ENCODE results near the gene SCN9A. TPM values are rescaled to one million over a fixed set of nuclear protein-coding genes. Genes with fewer than 3 reads are reported as not detected.

SCN9A gene
- total and polyA plus RNA-seq, 10 of the 15 experiments (the other 5 are each of a cell fraction or from before 2014, with no cell fraction given): 0.04 to 0.08 (median 0.08) TPM; not detected in 7

DNA sequence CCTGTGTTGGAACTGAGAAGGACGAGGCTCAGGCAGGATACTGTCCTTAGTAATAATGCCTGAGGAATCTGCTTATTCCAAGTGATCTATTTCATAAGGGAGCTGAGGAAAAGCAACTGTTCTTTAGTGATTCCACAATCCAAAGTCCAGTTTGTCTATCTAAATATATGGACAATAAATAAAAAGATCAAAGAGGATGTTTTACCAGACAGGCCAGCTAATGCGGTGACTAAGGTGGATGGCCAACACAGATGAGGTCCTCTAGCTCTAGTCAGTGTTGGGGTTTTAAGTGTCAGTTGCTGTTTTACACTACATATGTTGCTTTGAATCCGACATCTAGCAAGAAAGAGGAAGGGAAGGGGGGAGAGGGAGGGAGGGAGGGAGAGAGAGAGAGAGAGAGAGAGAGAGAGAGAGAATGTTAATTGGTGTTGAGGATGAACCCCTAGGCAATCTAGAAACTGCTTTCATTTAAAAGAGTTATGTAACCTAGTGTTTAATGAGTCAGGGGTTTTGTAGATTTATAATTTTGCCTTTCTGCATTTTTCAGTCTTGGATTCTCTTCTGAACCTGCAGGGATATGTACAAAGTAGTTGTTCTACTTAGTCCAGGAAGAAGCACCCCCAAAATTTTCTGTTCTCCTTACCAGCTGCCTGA, 220.9 kb downstream of the SCN9A start (continued):
- TF ChIP-seq, protein P1, sequence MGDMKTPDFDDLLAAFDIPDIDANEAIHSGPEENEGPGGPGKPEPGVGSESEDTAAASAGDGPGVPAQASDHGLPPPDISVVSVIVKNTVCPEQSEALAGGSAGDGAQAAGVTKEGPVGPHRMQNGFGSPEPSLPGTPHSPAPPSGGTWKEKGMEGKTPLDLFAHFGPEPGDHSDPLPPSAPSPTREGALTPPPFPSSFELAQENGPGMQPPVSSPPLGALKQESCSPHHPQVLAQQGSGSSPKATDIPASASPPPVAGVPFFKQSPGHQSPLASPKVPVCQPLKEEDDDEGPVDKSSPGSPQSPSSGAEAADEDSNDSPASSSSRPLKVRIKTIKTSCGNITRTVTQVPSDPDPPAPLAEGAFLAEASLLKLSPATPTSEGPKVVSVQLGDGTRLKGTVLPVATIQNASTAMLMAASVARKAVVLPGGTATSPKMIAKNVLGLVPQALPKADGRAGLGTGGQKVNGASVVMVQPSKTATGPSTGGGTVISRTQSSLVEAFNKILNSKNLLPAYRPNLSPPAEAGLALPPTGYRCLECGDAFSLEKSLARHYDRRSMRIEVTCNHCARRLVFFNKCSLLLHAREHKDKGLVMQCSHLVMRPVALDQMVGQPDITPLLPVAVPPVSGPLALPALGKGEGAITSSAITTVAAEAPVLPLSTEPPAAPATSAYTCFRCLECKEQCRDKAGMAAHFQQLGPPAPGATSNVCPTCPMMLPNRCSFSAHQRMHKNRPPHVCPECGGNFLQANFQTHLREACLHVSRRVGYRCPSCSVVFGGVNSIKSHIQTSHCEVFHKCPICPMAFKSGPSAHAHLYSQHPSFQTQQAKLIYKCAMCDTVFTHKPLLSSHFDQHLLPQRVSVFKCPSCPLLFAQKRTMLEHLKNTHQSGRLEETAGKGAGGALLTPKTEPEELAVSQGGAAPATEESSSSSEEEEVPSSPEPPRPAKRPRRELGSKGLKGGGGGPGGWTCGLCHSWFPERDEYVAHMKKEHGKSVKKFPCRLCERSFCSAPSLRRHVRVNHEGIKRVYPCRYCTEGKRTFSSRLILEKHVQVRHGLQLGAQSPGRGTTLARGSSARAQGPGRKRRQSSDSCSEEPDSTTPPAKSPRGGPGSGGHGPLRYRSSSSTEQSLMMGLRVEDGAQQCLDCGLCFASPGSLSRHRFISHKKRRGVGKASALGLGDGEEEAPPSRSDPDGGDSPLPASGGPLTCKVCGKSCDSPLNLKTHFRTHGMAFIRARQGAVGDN (IDR thresholded peaks at IDR 0.05): no peak
- TF ChIP-seq BHLHE40 (IDR thresholded peaks at IDR 0.05; ENCODE audit: borderline replicate concordance in 1 of 2, low read depth in 2 of 2, low read length in 1 of 2) (no peak), CEBPB (IDR thresholded peaks at IDR 0.05; ENCODE audit: borderline replicate concordance in 1 of 2, low read depth in 2 of 2, low read length in 2 of 2) (no peak), TCF3 (IDR thresholded peaks at IDR 0.05; ENCODE audit: borderline replicate concordance, insufficient read depth, low read depth, low read length) (no peak), NR2C1 (IDR thresholded peaks at IDR 0.05) (no peak), NFIC (IDR thresholded peaks at IDR 0.05; ENCODE audit: low read depth, low read length) (no peak), HDGF (IDR thresholded peaks at IDR 0.05) (no peak), EGR1 (IDR thresholded peaks at IDR 0.05; ENCODE audit: borderline replicate concordance in 1 of 2, low read depth in 2 of 2, low read length in 2 of 2) (no peak)
- TF ChIP-seq, protein P2, sequence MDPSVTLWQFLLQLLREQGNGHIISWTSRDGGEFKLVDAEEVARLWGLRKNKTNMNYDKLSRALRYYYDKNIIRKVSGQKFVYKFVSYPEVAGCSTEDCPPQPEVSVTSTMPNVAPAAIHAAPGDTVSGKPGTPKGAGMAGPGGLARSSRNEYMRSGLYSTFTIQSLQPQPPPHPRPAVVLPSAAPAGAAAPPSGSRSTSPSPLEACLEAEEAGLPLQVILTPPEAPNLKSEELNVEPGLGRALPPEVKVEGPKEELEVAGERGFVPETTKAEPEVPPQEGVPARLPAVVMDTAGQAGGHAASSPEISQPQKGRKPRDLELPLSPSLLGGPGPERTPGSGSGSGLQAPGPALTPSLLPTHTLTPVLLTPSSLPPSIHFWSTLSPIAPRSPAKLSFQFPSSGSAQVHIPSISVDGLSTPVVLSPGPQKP (IDR thresholded peaks at IDR 0.05; ENCODE audit: low read depth, low read length): no peak

Measured in GM12878 (cell line).